Measurements from ENCODE around the gene ENOX1. TPM values are rescaled to one million over a fixed set of nuclear protein-coding genes. Genes with fewer than 3 reads are reported as not detected.
A peak's percentile ranks its signal among the peaks of the same experiment; 100 is the strongest.

The ENOX1 gene
- total RNA-seq, 1 experiment from 2014 or later: 0.26 TPM

DNA sequence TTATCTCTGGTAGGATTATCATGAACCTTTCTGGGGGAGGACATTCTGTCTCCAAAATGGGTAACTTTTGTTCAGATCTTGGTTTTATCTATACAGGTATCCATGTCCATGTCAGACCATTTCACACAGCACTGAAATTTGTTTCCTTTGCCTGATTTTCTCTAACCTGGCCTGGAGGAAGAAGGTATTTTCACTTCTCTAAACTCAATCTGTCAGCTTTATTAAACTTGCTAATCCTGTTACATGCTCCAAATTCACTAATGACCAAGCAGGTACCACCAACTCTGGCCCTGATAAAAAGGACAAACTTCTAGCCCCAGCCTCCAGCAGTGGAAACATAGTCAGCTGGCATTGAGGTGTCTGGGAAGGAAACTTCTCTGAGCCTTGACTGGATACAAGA, 529.0 kb downstream of the ENOX1 start (continued):
- TF ChIP-seq, protein P1, sequence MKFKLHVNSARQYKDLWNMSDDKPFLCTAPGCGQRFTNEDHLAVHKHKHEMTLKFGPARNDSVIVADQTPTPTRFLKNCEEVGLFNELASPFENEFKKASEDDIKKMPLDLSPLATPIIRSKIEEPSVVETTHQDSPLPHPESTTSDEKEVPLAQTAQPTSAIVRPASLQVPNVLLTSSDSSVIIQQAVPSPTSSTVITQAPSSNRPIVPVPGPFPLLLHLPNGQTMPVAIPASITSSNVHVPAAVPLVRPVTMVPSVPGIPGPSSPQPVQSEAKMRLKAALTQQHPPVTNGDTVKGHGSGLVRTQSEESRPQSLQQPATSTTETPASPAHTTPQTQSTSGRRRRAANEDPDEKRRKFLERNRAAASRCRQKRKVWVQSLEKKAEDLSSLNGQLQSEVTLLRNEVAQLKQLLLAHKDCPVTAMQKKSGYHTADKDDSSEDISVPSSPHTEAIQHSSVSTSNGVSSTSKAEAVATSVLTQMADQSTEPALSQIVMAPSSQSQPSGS (CRISPR knock-in tag; IDR thresholded peaks at IDR 0.05; ENCODE audit: borderline replicate concordance, low read depth): no peak
- TF ChIP-seq ZNF317 (CRISPR knock-in tag; IDR thresholded peaks at IDR 0.05; ENCODE audit: borderline replicate concordance, low read depth): no peak
- TF ChIP-seq SOX15 (CRISPR knock-in tag; IDR thresholded peaks at IDR 0.05): no peak
- no peak for TF ChIP-seq KAT7 (CRISPR knock-in tag; IDR thresholded peaks at IDR 0.05; ENCODE audit: borderline replicate concordance)
- TF ChIP-seq GTF2I (CRISPR knock-in tag; conservative IDR thresholded peaks at IDR 0.05): no peak
- TF ChIP-seq, protein P2, sequence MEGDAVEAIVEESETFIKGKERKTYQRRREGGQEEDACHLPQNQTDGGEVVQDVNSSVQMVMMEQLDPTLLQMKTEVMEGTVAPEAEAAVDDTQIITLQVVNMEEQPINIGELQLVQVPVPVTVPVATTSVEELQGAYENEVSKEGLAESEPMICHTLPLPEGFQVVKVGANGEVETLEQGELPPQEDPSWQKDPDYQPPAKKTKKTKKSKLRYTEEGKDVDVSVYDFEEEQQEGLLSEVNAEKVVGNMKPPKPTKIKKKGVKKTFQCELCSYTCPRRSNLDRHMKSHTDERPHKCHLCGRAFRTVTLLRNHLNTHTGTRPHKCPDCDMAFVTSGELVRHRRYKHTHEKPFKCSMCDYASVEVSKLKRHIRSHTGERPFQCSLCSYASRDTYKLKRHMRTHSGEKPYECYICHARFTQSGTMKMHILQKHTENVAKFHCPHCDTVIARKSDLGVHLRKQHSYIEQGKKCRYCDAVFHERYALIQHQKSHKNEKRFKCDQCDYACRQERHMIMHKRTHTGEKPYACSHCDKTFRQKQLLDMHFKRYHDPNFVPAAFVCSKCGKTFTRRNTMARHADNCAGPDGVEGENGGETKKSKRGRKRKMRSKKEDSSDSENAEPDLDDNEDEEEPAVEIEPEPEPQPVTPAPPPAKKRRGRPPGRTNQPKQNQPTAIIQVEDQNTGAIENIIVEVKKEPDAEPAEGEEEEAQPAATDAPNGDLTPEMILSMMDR (IDR thresholded peaks at IDR 0.05): no peak
- no peak for TF ChIP-seq FOXK1 (CRISPR knock-in tag; IDR thresholded peaks at IDR 0.05)
- TF ChIP-seq, protein P3, sequence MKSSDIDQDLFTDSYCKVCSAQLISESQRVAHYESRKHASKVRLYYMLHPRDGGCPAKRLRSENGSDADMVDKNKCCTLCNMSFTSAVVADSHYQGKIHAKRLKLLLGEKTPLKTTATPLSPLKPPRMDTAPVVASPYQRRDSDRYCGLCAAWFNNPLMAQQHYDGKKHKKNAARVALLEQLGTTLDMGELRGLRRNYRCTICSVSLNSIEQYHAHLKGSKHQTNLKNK (CRISPR knock-in tag; IDR thresholded peaks at IDR 0.05): no peak
- TF ChIP-seq HMGA2 (CRISPR knock-in tag; IDR thresholded peaks at IDR 0.05): no peak
- TF ChIP-seq, protein P4, sequence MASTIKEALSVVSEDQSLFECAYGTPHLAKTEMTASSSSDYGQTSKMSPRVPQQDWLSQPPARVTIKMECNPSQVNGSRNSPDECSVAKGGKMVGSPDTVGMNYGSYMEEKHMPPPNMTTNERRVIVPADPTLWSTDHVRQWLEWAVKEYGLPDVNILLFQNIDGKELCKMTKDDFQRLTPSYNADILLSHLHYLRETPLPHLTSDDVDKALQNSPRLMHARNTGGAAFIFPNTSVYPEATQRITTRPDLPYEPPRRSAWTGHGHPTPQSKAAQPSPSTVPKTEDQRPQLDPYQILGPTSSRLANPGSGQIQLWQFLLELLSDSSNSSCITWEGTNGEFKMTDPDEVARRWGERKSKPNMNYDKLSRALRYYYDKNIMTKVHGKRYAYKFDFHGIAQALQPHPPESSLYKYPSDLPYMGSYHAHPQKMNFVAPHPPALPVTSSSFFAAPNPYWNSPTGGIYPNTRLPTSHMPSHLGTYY (CRISPR knock-in tag; IDR thresholded peaks at IDR 0.05): no peak
- no peak for TF ChIP-seq PRRX2 (CRISPR knock-in tag; IDR thresholded peaks at IDR 0.05)

DNA sequence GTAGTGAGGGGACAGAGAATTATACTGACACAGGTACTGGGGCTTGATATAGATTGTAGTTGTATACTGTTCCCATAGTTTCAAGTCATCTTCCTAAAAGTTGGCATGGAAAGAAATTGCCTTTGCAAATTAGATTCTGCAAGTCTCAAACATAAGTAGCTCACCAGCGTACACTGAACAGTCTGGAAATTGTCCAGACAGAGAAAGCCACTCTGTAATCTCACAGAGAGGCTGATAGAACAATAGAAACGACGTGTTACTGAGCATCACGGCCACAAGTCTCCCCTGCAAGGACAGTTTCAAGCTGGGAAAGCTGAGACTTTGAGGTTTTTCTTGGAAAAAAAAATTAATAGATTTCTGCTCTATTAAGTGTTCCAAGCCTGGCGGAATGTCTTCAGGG, 534.8 kb downstream of the ENOX1 start:
- POLR2A ChIA-PET: no interaction called here
- no peak for ATAC-seq
- no peaks in the 10 kb centered on the region for H3K4me1 Mint-ChIP-seq

DNA sequence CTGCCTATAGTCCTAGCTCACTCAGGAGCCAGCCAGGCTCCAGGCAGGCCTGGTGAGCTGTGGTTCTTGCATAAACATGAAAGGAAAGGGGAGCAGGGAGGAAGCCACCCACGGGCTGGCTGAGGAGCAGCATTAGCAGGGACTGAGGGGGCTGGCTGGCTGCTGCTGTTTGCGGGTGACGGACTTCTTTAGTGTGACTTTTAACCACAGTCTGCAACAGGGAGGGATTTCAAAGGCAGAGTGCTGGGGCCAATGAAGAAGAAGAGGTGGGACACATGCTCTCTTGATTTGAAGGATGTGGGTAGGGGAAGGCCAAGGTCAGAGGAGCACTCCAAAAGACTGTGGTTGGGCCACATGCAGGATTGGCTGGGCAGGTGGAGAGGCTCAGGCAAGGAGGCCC, 540.4 kb downstream of the ENOX1 start:
- no peaks in the 10 kb centered on the region for H3K9me3 Mint-ChIP-seq
- TF ChIP-seq NFYB (CRISPR knock-in tag; conservative IDR thresholded peaks at IDR 0.05; ENCODE audit: low read depth) (no peak), ZNF317 (CRISPR knock-in tag; IDR thresholded peaks at IDR 0.05; ENCODE audit: borderline replicate concordance, low read depth) (no peak), FOXP1 (CRISPR knock-in tag; IDR thresholded peaks at IDR 0.05; ENCODE audit: borderline replicate concordance) (no peak), MXD4 (CRISPR knock-in tag; IDR thresholded peaks at IDR 0.05; ENCODE audit: borderline replicate concordance) (no peak)
- TF ChIP-seq, protein P5, sequence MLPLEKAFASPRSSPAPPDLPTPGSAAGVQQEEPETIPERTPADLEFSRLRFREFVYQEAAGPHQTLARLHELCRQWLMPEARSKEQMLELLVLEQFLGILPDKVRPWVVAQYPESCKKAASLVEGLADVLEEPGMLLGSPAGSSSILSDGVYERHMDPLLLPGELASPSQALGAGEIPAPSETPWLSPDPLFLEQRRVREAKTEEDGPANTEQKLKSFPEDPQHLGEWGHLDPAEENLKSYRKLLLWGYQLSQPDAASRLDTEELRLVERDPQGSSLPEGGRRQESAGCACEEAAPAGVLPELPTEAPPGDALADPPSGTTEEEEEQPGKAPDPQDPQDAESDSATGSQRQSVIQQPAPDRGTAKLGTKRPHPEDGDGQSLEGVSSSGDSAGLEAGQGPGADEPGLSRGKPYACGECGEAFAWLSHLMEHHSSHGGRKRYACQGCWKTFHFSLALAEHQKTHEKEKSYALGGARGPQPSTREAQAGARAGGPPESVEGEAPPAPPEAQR (CRISPR knock-in tag; IDR thresholded peaks at IDR 0.05): no peak
- TF ChIP-seq, protein P6, sequence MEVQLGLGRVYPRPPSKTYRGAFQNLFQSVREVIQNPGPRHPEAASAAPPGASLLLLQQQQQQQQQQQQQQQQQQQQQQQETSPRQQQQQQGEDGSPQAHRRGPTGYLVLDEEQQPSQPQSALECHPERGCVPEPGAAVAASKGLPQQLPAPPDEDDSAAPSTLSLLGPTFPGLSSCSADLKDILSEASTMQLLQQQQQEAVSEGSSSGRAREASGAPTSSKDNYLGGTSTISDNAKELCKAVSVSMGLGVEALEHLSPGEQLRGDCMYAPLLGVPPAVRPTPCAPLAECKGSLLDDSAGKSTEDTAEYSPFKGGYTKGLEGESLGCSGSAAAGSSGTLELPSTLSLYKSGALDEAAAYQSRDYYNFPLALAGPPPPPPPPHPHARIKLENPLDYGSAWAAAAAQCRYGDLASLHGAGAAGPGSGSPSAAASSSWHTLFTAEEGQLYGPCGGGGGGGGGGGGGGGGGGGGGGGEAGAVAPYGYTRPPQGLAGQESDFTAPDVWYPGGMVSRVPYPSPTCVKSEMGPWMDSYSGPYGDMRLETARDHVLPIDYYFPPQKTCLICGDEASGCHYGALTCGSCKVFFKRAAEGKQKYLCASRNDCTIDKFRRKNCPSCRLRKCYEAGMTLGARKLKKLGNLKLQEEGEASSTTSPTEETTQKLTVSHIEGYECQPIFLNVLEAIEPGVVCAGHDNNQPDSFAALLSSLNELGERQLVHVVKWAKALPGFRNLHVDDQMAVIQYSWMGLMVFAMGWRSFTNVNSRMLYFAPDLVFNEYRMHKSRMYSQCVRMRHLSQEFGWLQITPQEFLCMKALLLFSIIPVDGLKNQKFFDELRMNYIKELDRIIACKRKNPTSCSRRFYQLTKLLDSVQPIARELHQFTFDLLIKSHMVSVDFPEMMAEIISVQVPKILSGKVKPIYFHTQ (CRISPR knock-in tag; IDR thresholded peaks at IDR 0.05): no peak
- TF ChIP-seq, protein P7, sequence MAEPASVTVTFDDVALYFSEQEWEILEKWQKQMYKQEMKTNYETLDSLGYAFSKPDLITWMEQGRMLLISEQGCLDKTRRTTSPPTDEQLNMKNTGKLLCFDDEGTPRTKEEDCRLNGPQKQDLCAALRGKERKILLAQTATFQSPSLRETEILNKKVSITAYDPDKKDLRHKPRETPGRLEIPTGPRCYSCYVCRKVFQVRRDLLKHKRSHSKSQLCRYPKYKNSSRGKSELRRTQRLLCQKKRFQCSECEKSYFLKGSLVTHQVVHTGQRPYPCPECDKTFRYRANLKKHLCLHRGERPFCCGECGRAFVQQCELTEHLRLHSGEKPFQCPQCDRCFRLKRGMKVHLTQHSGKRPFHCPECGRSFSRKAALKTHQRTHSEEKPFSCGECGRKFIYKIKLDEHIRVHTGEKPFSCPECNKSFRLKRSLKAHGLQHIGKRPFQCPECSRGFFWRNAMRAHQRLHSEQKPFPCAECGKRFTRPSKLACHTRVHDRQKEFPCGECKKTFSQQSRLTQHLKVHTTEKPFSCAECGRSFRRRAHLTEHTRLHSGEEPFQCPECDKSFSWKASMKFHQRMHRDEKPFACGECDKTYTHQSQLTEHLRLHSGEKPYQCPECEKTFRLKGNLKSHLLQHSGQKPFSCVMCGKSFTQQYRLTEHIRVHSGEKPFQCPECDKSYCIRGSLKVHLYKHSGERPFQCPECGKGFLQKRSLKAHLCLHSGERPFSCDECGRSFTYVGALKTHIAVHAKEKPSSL (CRISPR knock-in tag; conservative IDR thresholded peaks at IDR 0.05): no peak
- H3K27ac Mint-ChIP-seq: no peak overlapping the region
- DNase-seq (ENCODE audit: low spot score) (no peak), ATAC-seq (peak; percentile 48)
- no peak overlapping the region for H3K4me3 Mint-ChIP-seq
- H3K4me1 Mint-ChIP-seq: peaks cover 6% of the 10 kb centered on the region
- CTCF ChIA-PET: no interaction called here
- POLR2A ChIA-PET: no interaction called here
- no peaks in the 10 kb centered on the region; the same call in 1 of the 2 replicates for H3K27me3 Mint-ChIP-seq (ENCODE audit: low read depth)
- no peaks in the 10 kb centered on the region for H3K36me3 Mint-ChIP-seq

More for the DNA sequence above, 534.8 kb downstream of the ENOX1 start:
- Mint-ChIP-seq H3K9me3 (no peaks in the 10 kb centered on the region), H3K27ac (no peak overlapping the region), H3K36me3 (no peaks in the 10 kb centered on the region), H3K27me3 (ENCODE audit: low read depth) (no peaks in the 10 kb centered on the region), H3K4me3 (no peak overlapping the region)
- CTCF ChIA-PET: no interaction called here
- DNase-seq (ENCODE audit: low spot score): no peak
- TF ChIP-seq, protein P8, sequence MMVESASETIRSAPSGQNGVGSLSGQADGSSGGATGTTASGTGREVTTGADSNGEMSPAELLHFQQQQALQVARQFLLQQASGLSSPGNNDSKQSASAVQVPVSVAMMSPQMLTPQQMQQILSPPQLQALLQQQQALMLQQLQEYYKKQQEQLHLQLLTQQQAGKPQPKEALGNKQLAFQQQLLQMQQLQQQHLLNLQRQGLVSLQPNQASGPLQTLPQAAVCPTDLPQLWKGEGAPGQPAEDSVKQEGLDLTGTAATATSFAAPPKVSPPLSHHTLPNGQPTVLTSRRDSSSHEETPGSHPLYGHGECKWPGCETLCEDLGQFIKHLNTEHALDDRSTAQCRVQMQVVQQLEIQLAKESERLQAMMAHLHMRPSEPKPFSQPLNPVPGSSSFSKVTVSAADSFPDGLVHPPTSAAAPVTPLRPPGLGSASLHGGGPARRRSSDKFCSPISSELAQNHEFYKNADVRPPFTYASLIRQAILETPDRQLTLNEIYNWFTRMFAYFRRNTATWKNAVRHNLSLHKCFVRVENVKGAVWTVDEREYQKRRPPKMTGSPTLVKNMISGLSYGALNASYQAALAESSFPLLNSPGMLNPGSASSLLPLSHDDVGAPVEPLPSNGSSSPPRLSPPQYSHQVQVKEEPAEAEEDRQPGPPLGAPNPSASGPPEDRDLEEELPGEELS (CRISPR knock-in tag; IDR thresholded peaks at IDR 0.05): no peak
- TF ChIP-seq ZNF263 (CRISPR knock-in tag; IDR thresholded peaks at IDR 0.05; ENCODE audit: low read depth): no peak
